HG02759 (cell line): Measurements from ENCODE around the gene MRGPRX4.
"Not testable (repeated sequence)": the region's sequence is repeated elsewhere in the genome, so short reads cannot be mapped to it uniquely, and the experiment has no call there.

ENCODE experiments used
- ATAC-seq: cut with Tn5 transposase; IDR thresholded peaks from one replicate; pipeline ENCODE4 v1.9.1; 2021; ENCODE audit warnings: mild to moderate bottlenecking, moderate library complexity; ENCODE audit not compliant: unreplicated experiment

MRGPRX4 gene

DNA sequence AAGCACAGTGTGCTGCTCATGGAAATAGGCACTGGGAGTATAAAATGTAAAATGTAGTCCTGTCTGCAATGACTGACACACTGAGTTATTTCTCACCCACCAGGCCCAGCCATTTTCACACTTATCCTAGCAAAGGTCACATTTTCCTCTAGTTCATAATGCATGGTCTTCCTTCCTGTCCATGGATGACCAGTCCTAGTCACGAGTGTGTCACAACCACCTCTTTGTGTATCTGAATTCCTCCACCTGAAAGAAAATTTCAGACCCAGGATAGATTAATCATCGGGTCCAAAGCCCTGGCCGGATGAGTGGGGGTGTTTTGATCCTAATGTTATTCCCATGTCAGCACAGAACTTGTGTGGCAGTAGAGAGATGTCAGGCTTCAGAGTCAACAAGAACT lies at the start of gene MRGPRX4:
Gene MRGPRX4, plus strand, starts transcription at position 172 of the 400 bp plus-strand sequence. CDS start 420 bp downstream, outside the sequence.
- no peak for ATAC-seq

DNA sequence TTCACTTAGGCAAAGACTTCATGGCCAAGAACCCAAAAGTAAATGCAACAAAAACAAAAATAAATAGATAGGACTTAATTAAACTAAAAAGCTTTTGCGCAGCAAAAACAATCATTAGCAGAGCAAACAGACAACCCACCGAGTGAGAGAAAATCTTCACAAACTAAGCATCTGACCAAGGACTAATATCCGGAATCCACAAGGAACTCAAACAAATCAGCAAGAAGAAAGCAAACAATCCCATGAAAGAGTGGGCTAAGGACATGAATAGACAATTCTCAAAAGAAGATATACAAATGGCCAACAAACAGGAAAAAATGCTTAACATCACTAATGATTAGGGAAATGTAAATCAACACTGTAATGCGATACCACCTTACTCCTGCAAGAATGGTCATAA lies 41.5 kb upstream of the MRGPRX4 start:
- ATAC-seq, result not testable (repeated sequence)

DNA sequence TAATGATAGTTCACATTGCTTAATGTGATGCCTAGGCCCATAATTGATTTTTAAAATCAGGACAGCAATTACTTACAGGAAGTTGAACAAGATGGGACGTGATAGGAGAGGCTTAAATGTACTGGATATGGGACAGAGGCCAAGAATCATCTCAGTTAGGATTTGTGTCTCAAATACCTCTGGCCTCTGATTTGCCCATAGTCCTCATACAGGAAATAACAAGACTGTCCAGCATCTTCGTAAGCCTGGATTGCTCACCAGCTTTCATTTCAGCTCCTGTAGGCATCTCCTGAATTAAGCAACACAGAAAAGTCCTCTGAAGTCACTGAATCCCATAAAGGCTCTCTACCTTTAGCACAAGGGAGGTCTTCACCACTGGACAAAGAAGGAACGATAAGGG lies 40.3 kb upstream of the MRGPRX4 start, which contains the start of gene MRGPRX3:
Gene MRGPRX3, plus strand, starts transcription at position 231 of the 400 bp plus-strand sequence. CDS start 4,632 bp downstream, outside the sequence.
- ATAC-seq, result no peak

DNA sequence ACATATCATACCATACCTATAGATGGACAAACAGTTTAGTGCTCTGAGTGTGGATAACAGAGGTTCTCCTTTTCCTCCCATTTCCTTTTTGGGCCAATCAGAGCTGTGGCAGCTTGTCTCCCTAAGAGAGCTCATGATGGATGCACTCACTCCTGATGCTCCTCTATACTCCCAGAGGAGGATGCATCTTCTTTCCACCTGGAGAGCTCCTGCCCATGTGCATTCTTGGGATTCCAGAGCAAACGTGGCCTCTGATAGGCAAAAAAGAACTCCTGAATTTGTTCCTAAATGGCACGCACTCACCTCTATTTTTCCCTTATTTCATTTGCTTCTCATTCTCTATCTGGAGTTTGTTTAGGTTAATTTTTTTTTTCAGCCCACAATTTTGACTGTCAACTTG lies 37.3 kb upstream of the MRGPRX4 start:
- ATAC-seq, result no peak

DNA sequence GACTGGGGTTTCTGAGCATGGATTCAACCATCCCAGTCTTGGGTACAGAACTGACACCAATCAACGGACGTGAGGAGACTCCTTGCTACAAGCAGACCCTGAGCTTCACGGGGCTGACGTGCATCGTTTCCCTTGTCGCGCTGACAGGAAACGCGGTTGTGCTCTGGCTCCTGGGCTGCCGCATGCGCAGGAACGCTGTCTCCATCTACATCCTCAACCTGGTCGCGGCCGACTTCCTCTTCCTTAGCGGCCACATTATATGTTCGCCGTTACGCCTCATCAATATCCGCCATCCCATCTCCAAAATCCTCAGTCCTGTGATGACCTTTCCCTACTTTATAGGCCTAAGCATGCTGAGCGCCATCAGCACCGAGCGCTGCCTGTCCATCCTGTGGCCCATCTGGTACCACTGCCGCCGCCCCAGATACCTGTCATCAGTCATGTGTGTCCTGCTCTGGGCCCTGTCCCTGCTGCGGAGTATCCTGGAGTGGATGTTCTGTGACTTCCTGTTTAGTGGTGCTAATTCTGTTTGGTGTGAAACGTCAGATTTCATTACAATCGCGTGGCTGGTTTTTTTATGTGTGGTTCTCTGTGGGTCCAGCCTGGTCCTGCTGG lies 35.3 kb upstream of the MRGPRX4 start:
- no peak for ATAC-seq

DNA sequence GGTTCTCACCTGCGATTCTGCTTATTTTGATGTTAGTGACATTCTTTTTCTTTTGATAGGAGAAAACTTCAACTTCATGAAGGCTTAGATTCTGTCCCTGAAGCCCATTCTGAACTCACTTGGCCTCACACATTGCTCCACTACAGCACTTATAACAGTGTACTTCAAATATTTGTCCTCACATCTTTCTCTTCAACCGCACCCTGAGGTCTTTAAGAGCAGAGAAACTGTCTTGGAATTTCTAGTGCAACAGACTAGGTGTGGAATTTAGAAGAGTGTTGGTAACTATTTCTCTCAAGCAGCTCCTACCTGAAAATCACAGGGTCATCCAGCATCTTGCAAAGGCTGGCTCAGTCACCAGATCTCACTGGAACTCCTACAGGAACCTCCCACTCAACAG lies 32.5 kb upstream of the MRGPRX4 start:
- no peak for ATAC-seq

DNA sequence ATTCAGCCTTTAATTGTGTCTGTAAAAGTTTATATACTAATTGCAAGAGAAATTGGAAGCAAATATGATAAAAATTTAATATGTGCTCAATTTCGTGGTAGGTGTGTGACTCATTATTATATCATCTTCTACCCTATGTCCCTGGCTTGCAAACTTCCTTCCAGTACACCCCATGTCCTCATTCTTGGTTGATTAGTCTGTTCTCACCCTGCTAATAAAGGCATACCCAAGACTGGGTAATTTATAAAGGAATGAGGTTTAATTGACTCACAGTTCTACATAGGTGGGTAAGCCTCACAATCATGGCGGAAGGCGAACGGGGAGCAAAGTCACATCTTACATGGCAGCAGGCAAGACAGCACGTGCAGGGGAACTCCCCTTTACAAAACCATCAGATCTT lies 28.4 kb upstream of the MRGPRX4 start:
- ATAC-seq, result no peak

DNA sequence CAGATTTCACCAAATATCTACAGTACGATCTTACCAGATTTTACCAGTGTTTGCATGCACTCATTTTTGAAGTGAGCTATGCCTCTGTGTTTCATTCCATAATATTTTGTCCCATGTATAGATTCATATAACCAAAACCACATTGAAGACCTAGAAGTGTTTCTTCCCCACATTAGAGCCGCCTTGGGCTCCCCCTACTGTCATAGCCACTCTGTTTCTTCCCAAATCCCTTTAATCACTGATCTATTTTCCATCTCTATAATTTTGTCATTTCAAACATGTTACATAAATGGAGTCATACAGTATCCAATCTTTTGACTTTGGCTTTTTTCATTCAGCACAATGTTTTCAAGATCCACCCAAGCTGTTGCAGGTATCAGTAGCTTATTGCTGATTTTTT lies 27.6 kb upstream of the MRGPRX4 start:
- no peak for ATAC-seq

DNA sequence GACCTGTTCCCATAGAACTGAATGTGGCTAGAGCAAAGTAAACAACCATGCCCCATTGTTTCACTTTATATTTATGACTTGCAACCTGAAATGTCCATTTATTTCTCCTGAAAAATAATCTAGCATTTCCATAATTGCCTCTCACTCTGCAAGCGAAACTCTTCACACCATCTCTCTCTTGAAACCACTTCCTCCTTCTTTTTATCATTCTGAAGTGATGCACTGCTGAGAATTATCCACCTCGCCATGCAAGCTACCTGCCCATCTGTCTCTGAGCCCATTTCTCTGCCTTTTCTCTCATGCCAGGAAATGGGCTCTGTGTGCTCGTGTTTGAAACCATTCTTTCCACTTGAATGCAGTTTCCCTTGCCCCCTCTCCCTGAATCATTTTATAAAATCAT lies 26.8 kb upstream of the MRGPRX4 start:
- no peak for ATAC-seq

DNA sequence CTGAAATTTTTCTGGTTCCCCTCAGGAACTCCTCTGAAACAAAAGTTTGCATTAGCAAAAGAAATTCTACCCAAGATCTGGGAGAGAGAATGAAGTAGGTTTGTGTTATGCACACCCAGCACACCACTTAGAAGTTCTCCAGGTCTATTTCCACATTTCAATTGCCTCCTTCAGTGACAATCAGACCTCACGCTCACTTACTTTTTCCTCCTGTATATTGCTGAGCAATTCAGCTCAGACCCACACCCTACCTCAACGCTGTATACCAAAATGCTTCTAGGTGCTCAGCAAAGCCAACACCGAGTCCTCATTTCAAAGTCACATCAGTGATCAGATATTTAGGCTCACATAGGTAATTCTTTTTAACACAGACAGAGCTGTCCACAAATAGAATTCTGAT lies 21.1 kb upstream of the MRGPRX4 start:
- no peak for ATAC-seq

DNA sequence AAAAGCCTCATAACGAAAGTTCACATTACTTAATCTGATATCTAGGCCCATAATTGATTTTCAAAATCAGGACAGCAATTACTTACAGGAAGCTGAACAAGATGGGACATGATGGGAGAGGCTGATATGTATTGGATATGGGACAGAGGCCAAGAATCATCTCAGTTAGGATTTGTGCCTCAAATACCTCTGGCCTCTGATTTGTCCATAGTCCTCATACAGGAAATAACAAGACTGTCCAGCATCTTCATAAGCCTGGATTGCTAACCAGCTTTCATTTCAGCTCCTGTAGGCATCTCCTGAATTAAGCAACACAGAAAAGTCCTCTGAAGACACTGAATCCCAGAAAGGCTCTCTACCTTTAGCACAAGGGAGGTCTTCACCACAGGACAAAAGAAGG lies 4.3 kb upstream of the MRGPRX4 start:
- no peak for ATAC-seq

DNA sequence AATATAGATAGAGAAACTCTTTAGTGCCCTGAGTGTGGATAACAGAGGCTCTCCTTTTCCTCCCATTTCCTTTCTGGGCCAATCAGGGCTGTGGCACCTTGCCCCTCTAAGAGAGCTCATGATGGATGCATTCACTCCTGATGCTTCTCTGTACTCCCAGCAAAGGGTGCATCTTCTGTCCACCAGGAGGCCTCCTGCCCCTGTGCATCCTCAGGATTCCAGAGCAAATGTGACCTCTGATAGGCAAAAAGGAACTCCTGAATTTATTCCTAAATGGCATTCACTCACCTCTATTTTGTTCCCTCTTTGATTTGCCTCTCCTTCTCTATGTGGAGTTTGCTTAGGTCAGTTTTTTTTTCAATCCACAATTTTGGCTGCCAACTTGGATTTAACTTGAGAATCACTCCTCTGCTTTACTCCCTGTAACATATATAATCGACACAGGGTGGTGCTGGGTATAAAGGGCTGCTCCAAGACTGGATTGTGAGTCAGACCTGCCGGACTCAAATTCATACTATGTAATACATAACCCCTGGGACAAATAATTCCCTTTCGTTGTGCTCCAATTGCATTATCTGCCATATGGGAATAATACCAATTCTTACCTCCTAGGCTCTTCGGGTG lies 1.1 kb upstream of the MRGPRX4 start:
- ATAC-seq, result no peak

DNA sequence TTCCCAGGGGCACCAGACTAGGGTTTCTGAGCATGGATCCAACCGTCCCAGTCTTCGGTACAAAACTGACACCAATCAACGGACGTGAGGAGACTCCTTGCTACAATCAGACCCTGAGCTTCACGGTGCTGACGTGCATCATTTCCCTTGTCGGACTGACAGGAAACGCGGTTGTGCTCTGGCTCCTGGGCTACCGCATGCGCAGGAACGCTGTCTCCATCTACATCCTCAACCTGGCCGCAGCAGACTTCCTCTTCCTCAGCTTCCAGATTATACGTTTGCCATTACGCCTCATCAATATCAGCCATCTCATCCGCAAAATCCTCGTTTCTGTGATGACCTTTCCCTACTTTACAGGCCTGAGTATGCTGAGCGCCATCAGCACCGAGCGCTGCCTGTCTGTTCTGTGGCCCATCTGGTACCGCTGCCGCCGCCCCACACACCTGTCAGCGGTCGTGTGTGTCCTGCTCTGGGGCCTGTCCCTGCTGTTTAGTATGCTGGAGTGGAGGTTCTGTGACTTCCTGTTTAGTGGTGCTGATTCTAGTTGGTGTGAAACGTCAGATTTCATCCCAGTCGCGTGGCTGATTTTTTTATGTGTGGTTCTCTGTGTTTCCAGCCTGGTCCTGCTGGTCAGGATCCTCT lies 709 bp downstream of the MRGPRX4 start:
- ATAC-seq, result no peak

DNA sequence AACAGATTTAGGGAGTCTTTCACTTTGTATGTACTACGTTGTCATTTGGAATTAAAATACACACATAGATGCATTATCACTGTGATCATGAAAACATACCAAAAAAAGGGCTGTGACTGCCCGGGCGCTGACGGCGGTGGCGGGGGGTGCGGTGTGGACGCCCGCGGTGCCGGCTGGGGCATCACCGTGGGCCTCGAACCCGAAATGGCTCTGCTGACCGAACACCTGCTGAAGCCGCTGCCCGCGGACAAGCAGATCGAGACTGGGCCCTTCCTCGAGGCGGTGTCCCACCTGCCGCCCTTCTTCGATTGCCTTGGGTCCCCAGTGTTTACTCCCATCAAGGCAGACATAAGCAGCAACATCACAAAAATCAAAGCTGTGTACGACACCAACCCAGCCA lies 16.2 kb downstream of the MRGPRX4 start:
- ATAC-seq, result no peak

DNA sequence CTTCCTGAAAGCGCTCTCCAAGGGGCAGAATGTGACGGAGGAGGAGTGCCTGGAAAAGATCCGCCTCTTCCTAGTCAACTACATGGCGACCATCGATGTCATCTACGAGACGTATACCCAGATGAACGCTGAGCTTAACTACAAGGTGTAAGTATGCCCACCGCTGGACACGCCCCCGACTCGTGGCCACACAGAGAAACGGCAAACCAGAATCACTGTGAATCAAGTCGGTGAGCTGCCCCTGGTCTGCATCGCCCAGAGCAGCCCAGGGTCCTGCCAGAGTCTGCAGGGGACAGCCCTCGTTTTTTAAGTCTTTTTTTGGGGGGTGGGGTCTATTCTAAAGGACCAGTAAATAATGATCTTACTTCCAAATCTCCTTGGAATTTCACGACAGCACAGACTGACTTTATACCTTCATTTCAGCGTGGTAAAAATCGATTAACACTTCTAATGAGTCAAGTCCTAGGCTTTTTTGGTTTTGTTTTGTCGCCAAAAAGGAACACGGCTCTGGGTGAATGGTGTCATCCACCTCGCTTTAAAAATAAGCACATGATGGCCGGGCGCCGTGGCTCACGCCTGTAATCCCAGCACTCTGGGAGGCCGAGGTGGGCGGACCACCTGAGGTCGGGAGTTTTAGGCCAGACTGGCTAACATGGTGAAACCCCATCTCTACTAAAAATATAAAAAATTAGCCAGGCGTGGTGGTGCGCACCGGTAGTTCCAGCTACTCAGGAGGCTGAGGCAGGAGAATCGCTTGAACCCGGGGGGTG lies 17.0 kb downstream of the MRGPRX4 start:
- not testable (repeated sequence) for ATAC-seq

DNA sequence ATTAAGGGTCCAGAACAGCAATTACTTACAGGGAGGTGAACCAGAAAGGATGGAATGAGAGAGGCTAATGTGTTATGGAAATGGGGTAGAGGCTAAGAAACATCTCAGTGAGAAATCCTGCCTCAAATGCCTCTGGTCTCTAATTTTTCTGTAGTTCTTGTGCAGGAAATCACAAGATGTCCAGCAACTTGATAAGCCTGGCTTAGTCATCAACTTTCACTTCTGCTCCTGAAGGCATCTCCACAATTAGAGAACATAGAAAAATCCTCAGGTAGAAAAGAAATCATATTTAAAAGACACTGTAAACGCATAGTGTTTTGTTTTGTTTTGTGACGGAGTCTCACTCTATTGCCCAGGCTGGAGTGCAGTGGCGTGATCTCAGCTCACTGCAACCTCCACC lies 18.7 kb downstream of the MRGPRX4 start:
- ATAC-seq, result no peak

DNA sequence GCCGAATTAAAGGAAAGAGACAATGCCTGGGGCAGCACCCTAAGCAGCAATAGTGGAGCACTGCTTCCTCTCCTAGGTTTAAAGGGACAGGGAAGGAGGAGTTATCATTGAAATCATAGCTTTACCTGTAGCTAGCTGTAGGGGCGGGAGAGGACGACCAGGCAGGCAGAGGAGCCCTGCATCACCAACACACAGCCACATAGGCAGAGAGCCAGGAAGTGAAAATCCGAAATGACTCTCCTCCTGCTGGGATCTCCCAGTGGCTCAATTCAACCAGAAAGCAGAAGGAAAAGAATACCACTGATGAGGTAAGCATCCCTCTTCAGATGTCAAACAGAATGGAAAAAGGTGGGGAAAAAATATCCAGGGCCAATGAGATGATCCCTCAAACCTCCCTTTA lies 20.4 kb downstream of the MRGPRX4 start:
- peak; percentile 59 for ATAC-seq

DNA sequence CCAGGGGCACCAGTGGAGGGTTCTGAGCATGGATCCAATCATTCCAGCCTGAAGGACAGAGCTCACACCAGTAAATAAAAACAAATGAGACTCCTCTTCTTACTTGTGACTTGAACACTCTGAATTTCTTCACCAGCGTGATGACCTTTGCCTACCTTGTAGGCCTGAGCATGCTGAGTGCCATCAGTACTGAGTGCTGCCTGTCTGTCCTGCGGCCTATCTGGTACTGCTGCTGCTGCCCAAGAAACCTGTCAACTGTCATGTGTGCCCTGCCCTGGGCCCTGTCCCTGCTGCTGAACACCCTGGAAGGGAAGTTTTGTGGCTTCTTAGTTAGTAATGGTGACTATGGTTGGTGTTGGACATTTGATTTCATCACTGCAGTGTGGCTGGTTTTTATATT lies 23.9 kb downstream of the MRGPRX4 start:
- ATAC-seq, result no peak

DNA sequence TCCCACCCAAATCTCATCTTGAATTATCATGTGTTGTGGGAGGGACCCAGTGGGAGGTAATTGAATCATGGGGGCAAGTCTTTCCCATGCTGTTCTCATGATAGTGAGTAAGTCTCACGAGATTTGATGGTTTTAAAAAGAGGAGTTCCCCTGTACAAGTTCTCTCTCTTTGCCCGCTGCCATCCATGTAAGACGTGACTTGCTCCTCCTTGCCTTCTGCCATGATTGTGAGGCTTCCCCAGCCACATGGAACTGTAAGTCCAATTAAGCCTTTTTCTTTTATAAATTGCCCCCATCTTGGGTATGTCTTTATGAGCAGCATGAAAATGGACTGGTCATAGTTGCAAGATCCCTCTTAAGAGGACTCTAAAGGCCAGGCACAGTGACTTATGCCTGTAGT lies 25.1 kb downstream of the MRGPRX4 start:
- ATAC-seq, result not testable (repeated sequence)

DNA sequence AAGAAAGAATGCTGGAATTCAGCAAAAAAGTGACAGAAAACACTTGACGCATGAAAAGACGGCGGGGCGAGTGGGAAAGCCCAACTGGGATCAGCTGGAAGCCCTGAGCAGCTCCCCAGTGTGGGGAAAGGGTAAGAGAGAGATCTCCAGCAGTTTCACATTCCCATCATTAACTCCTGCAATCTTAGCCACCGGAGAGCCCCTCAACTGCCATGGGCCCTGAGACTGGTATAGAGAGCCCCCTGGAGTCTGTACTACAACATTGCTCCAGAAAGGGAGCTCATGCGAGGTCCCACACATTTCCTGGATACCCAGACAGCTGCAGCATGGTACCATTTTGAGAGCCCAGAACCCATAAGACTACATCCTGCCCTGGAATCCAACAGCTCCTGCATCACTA lies 31.1 kb downstream of the MRGPRX4 start:
- ATAC-seq, result peak; percentile 45

DNA sequence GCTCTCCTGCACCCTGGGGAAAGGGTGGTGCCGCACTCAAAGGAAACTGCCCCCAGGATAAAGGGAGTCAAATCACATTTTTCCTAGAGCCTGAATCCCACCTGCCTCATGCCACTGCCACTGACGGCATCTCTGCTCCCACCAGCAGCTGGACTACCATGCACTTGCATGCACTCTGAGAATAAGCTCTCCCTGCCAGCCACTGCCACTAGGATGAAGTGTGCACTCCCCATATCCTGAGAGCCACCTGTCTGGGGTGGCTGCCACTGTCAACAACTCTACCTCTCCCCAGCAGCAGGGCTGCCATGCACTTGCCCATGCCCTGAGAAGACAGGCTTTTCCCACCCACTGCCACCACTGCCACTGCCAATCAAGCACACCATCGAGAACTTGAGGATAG lies 31.6 kb downstream of the MRGPRX4 start:
- no peak for ATAC-seq

DNA sequence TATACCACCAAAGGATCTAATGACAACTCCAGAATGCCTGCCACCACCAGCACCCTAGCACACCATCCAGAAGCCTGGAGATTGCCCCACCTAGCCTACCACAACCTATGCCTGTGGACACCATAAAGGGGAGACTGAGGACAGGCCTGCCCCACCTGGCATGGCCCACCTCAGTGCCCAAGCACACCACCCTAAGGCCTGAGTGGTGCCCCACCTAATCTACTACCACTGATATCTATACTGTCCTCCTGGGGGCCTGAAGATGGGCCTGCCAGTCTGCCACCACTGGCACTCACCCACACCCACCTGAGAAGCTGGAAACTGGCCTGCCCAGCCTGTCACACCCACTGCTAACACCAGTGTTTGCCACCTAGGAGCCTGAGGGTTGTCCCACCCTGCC lies 32.1 kb downstream of the MRGPRX4 start:
- ATAC-seq, result no peak
